C4-2B (cell line): ENCODE measurements around the gene GPR37L1.

ENCODE experiments used
- H3K27ac ChIP-seq: fragments of 450-650 bp; 2 replicates; pipeline ENCODE4 v1.5.1; 2017
- ZFX ChIP-seq: fragments of 450-650 bp; IDR thresholded peaks from 2 replicates; pipeline ENCODE4 v1.6.1; 2017
- TF ChIP-seq, protein P1 (sequence below): fragments of 450-650 bp; conservative IDR thresholded peaks from 2 replicates; pipeline ENCODE4 v1.5.1; 2017; ENCODE audit warnings: mild to moderate bottlenecking

The GPR37L1 gene

DNA sequence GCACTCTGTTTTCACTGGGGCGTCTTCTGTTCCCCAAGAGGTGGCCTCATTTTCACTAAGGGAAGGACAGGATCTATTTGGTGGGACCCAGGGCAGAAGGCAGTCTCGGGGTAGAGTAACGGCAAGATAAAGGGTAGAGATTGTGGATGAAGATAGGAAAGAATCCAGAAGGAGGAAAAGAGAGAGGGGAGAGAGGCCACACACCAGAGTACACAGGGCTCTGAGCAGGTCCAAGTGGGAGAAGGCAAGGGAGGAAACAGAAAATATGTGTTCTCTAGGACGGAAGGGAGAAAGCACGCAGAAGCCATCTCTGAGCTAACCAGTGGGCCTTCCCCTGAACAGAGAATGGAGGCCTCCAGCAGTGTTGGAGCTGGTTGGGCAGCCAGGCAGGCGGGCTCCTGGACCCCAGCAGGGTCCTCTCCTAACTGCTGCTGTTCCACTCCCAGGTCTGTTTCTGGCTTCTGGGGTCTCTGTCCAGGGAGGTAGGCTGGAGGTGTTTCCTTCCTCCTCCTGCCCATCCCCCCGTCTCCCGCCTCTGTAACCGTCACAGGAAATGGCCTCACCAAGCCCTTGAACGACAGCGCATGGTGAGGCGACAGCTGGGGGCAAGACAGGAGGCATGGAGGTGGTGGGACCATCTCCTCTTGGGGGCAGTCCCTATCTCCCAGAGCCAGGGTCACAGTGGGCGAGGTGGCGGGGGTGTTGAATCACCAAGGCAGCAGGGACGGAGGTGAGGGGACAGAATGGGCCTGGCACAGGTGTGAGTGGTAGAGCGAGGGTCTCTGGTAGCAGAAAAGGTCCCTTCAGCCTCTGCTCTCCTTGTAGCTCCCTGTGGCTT lies 37.0 kb downstream of the GPR37L1 start:
- H3K27ac ChIP-seq: no peak overlapping the region
- no peak for TF ChIP-seq ZFX
- TF ChIP-seq, protein P1, sequence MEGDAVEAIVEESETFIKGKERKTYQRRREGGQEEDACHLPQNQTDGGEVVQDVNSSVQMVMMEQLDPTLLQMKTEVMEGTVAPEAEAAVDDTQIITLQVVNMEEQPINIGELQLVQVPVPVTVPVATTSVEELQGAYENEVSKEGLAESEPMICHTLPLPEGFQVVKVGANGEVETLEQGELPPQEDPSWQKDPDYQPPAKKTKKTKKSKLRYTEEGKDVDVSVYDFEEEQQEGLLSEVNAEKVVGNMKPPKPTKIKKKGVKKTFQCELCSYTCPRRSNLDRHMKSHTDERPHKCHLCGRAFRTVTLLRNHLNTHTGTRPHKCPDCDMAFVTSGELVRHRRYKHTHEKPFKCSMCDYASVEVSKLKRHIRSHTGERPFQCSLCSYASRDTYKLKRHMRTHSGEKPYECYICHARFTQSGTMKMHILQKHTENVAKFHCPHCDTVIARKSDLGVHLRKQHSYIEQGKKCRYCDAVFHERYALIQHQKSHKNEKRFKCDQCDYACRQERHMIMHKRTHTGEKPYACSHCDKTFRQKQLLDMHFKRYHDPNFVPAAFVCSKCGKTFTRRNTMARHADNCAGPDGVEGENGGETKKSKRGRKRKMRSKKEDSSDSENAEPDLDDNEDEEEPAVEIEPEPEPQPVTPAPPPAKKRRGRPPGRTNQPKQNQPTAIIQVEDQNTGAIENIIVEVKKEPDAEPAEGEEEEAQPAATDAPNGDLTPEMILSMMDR: no peak

DNA sequence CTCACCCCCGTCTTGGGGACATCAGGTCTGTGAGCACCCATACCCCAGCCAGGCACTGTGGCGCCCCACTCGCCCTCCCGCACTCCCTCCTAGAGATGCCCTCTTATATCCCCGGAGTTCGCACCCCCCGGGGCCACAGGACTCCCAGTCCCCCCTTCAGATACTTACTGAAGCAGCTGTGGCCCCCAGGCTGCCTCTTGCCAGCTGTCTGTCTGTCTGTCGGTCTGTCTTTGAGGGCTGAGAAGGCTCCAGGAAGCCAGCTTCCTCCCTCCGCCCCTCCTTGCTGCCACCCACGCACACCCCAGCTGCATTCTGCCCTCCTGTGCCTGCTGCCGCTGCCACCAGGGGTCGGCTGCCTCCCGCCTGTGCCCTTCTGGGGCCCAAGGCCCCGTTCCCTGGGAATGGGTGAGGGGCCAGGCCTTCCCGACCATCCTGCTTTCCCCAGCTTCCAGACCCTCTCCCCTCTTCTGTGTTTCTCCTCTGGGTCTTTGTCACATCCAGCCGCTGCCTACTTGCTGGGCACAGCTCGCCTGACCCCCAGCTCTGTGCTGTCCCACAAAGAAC lies 37.7 kb downstream of the GPR37L1 start, which contains the start of gene PTPN7:
TSS of gene PTPN7 (minus strand) at position 226 of the 564 bp plus-strand sequence. CDS start 1,200 bp downstream, outside the sequence.
- H3K27ac ChIP-seq: no peak within 1 kb of the TSS
- TF ChIP-seq, protein P1: no peak
- TF ChIP-seq ZFX: no peak

GRCh38 chr1:202161151-202162046 lies 38.7 kb downstream of the GPR37L1 start:
- TF ChIP-seq, protein P1: no peak
- no peak for TF ChIP-seq ZFX
- no peak overlapping the region for H3K27ac ChIP-seq

DNA sequence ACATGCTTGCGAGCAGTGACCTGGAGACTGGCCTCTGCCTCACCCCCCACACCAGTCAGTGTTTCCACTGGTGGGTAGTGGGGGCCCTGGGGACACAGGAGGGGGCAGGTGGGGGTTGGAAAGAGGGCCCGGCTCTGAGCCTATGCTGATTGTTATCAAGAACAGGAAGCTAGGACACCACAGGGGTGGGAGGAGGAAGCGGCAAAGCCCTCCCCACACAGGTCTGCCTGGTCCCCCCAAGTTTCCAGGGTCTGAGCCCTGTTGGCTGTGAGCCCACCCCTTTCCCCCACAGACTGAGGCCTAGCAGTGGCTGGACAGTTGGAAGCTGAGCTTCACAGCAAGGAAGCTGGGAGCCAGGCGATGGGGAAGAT lies 39.3 kb downstream of the GPR37L1 start:
- TF ChIP-seq ZFX: no peak
- TF ChIP-seq, protein P1: no peak
- H3K27ac ChIP-seq: no peak overlapping the region

DNA sequence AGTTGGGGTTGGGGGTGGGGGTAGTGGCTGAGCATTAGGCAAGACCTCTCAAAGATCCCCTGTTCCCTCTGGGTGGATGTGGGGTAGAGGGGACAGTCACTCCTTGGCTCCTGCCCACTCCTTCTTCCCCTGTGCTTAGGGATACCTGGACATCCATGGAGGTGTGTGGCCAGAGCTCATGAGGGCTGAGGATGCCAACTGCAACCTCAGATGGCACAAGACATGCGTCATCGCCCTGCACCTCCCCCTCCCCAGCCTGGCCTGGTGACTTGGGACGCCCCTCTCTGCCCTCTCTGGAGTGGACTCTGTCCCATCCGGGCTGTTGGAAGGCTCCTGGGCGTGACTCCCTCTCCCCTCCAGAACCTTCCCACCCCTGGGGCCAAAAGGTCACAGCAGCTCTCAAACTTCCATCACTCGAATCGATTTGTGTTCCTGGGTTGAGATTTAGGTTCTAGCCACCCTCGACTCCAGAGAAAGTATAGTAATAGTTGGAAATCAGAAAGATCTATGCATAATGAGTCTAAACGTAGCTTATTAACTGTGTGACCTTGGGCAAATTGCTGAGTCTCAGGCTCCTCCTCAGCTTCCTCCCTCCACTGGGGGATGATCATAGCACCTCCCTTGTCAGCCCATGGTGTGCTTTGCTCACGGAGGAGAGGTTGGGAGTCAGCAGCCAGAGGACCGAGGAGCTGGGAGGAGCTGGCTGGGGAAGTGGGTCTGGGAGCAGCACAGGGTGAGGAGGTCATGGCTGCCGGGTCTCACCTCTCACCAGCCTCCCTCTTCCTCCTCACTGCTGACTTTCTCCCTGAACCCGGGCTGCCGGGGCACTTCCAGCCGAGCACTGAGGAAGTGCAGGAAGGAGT lies 39.9 kb downstream of the GPR37L1 start:
- TF ChIP-seq, protein P1: no peak
- no peak for TF ChIP-seq ZFX
- H3K27ac ChIP-seq: no peak overlapping the region

- H3K27ac ChIP-seq: no peak overlapping the region
- TF ChIP-seq ZFX: no peak
- TF ChIP-seq, protein P1: no peak
These were observed 40.9 kb downstream of the GPR37L1 start for GRCh38 chr1:202163281-202164270.
